Measurements from ENCODE around the gene C5orf46. TPM values are rescaled to one million over a fixed set of nuclear protein-coding genes. Genes with fewer than 3 reads are reported as not detected.

Gene C5orf46
- total and polyA plus RNA-seq, 2 of the 13 experiments (the other 11 are each of a cell fraction or from before 2014, with no cell fraction given) = not detected

DNA sequence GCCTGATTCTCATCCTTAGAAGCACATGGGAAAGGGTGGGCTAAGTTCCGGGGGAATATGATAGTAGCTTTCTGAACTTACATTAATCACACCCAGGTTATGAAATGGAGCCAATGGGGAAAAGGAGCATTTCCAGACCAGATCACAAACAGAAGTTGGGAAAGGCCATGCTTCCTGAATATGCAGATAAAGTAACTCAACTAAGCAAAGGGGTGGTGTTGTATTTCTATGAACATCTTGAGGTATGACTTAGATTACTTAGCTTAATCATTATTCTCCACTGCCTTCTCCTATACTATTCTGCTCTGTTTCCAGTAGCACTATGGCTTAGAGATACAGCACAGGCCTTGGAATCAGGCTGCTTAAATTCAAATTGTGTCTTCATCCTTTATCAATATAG is 10.5 kb downstream of the C5orf46 start:
- WGBS (ENCODE audit: low lambda C conversion rate) = 27% methylated on average over 1 of the region's 1 CpG
- Histone ChIP-seq H3K79me2 (ENCODE audit: insufficient read depth, low read length) (no peaks in the 10 kb centered on the region), H3K9me3 (ENCODE audit: low read length) (no peaks in the 10 kb centered on the region), H3K4me1 (ENCODE audit: insufficient read depth, low read length) (no peaks in the 10 kb centered on the region), H3K27me3 (ENCODE audit: control insufficient read depth in 1 of 2, insufficient read depth in 2 of 2, low read length in 2 of 2) (no peaks in the 10 kb centered on the region), H3K4me2 (ENCODE audit: low read depth, low read length) (no peak overlapping the region), H2AFZ (ENCODE audit: low read length) (no peak overlapping the region), H3K9ac (ENCODE audit: insufficient read depth, low read depth, low read length) (no peak overlapping the region), H3K27ac (ENCODE audit: extremely low read length, insufficient read depth, low read length) (no peak overlapping the region), H3K36me3 (replicated peaks in 1 of 2; ENCODE audit: control insufficient read depth in 1 of 2, insufficient read depth in 2 of 2, low read length in 2 of 2) (no peaks in the 10 kb centered on the region), H4K20me1 (ENCODE audit: insufficient read depth, low read length) (no peaks in the 10 kb centered on the region), H3K4me3 (replicated peaks in 1 of 3; ENCODE audit: insufficient read depth in 1 of 3, low read depth in 2 of 3, low read length in 3 of 3) (no peak overlapping the region)
- DNase-seq (ENCODE audit: low spot score) (no peak), ATAC-seq (no peak), FAIRE-seq (no peak)
- no peak for TF ChIP-seq KDM4B (CRISPR knock-in tag; IDR thresholded peaks at IDR 0.05)
- no peak for TF ChIP-seq KLF15 (CRISPR knock-in tag; IDR thresholded peaks at IDR 0.05; ENCODE audit: borderline replicate concordance)
- no peak for TF ChIP-seq ZNF160 (CRISPR knock-in tag; IDR thresholded peaks at IDR 0.05)
- TF ChIP-seq GPN1 (CRISPR knock-in tag; IDR thresholded peaks at IDR 0.05; ENCODE audit: borderline replicate concordance) = no peak
- no peak for TF ChIP-seq YY1 (IDR thresholded peaks at IDR 0.05; ENCODE audit: insufficient read depth, insufficient replicate concordance, low read depth, low read length)
- TF ChIP-seq NFIB (CRISPR knock-in tag; IDR thresholded peaks at IDR 0.05; ENCODE audit: borderline replicate concordance) = no peak
- no peak for TF ChIP-seq ZNF550 (CRISPR knock-in tag; IDR thresholded peaks at IDR 0.05; ENCODE audit: borderline replicate concordance)
- TF ChIP-seq, protein P1, sequence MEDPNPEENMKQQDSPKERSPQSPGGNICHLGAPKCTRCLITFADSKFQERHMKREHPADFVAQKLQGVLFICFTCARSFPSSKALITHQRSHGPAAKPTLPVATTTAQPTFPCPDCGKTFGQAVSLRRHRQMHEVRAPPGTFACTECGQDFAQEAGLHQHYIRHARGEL (CRISPR knock-in tag; IDR thresholded peaks at IDR 0.05) = no peak
- TF ChIP-seq NRL (CRISPR knock-in tag; IDR thresholded peaks at IDR 0.05; ENCODE audit: borderline replicate concordance) = no peak
- TF ChIP-seq, protein P2, sequence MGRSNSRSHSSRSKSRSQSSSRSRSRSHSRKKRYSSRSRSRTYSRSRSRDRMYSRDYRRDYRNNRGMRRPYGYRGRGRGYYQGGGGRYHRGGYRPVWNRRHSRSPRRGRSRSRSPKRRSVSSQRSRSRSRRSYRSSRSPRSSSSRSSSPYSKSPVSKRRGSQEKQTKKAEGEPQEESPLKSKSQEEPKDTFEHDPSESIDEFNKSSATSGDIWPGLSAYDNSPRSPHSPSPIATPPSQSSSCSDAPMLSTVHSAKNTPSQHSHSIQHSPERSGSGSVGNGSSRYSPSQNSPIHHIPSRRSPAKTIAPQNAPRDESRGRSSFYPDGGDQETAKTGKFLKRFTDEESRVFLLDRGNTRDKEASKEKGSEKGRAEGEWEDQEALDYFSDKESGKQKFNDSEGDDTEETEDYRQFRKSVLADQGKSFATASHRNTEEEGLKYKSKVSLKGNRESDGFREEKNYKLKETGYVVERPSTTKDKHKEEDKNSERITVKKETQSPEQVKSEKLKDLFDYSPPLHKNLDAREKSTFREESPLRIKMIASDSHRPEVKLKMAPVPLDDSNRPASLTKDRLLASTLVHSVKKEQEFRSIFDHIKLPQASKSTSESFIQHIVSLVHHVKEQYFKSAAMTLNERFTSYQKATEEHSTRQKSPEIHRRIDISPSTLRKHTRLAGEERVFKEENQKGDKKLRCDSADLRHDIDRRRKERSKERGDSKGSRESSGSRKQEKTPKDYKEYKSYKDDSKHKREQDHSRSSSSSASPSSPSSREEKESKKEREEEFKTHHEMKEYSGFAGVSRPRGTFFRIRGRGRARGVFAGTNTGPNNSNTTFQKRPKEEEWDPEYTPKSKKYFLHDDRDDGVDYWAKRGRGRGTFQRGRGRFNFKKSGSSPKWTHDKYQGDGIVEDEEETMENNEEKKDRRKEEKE (IDR thresholded peaks at IDR 0.05) = no peak
- TF ChIP-seq, protein P3, sequence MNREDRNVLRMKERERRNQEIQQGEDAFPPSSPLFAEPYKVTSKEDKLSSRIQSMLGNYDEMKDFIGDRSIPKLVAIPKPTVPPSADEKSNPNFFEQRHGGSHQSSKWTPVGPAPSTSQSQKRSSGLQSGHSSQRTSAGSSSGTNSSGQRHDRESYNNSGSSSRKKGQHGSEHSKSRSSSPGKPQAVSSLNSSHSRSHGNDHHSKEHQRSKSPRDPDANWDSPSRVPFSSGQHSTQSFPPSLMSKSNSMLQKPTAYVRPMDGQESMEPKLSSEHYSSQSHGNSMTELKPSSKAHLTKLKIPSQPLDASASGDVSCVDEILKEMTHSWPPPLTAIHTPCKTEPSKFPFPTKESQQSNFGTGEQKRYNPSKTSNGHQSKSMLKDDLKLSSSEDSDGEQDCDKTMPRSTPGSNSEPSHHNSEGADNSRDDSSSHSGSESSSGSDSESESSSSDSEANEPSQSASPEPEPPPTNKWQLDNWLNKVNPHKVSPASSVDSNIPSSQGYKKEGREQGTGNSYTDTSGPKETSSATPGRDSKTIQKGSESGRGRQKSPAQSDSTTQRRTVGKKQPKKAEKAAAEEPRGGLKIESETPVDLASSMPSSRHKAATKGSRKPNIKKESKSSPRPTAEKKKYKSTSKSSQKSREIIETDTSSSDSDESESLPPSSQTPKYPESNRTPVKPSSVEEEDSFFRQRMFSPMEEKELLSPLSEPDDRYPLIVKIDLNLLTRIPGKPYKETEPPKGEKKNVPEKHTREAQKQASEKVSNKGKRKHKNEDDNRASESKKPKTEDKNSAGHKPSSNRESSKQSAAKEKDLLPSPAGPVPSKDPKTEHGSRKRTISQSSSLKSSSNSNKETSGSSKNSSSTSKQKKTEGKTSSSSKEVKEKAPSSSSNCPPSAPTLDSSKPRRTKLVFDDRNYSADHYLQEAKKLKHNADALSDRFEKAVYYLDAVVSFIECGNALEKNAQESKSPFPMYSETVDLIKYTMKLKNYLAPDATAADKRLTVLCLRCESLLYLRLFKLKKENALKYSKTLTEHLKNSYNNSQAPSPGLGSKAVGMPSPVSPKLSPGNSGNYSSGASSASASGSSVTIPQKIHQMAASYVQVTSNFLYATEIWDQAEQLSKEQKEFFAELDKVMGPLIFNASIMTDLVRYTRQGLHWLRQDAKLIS (CRISPR knock-in tag; IDR thresholded peaks at IDR 0.05) = no peak
- no peak for TF ChIP-seq RAD21 (CRISPR knock-in tag; IDR thresholded peaks at IDR 0.05)
- no peak for TF ChIP-seq ISL2 (CRISPR knock-in tag; IDR thresholded peaks at IDR 0.05)
- no peak for TF ChIP-seq BHLHE40 (IDR thresholded peaks at IDR 0.05; ENCODE audit: low read length)
- no peak for TF ChIP-seq RBM39 (IDR thresholded peaks at IDR 0.05; ENCODE audit: low read depth, low read length, poor library complexity, severe bottlenecking)
- TF ChIP-seq ZNF446 (CRISPR knock-in tag; IDR thresholded peaks at IDR 0.05) = no peak
- no peak for TF ChIP-seq DNMT3B (CRISPR knock-in tag; conservative IDR thresholded peaks at IDR 0.05)
- TF ChIP-seq KLF11 (CRISPR knock-in tag; IDR thresholded peaks at IDR 0.05) = no peak
- CTCF ChIA-PET (ENCODE audit: low intra/inter-chr PET ratio, low total read pairs) = no interaction called here
- POLR2A ChIA-PET = no interaction called here
- no TSS peak for BruUV-seq (replicated peaks)
- intact Hi-C loops (cut with micrococcal nuclease; ENCODE audit: unreplicated experiment) = no loop called here
- in situ Hi-C loops (cut with HindIII; ENCODE audit: extremely low pct_ligation_motif_present, low pct_unique_long_range_greater_than_20kb) = no loop called here

All from HepG2 (cell line).